DLD1 (cell line): ENCODE data around the gene EPM2AIP1.
"Not testable (repeated sequence)": the region's sequence is repeated elsewhere in the genome, so short reads cannot be mapped to it uniquely, and the experiment has no call there.

Experiments used
- in situ Hi-C: cut with HindIII; loops from 2 replicates; pipeline ENCODE4 v1.10.0; 2017; ENCODE audit warnings: low sequenced_read_pairs

EPM2AIP1 gene

DNA sequence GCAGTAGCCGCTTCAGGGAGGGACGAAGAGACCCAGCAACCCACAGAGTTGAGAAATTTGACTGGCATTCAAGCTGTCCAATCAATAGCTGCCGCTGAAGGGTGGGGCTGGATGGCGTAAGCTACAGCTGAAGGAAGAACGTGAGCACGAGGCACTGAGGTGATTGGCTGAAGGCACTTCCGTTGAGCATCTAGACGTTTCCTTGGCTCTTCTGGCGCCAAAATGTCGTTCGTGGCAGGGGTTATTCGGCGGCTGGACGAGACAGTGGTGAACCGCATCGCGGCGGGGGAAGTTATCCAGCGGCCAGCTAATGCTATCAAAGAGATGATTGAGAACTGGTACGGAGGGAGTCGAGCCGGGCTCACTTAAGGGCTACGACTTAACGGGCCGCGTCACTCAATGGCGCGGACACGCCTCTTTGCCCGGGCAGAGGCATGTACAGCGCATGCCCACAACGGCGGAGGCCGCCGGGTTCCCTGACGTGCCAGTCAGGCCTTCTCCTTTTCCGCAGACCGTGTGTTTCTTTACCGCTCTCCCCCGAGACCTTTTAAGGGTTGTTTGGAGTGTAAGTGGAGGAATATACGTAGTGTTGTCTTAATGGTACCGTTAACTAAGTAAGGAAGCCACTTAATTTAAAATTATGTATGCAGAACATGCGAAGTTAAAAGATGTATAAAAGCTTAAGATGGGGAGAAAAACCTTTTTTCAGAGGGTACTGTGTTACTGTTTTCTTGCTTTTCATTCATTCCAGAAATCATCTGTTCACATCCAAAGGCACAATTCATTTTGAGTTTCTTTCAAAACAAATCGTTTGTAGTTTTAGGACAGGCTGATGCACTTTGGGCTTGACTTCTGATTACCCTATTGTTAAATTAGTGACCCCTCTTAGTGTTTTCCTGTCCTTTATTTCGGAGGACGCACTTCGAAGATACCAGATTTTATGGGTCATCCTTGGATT lies 674 bp upstream of the EPM2AIP1 start, which contains the start of gene MLH1:
Gene MLH1 (plus strand): TSS at position 193 of the 958 bp plus-strand sequence. CDS start 30 bp downstream, at position 223.
- in situ Hi-C loops = no loop called here

DNA sequence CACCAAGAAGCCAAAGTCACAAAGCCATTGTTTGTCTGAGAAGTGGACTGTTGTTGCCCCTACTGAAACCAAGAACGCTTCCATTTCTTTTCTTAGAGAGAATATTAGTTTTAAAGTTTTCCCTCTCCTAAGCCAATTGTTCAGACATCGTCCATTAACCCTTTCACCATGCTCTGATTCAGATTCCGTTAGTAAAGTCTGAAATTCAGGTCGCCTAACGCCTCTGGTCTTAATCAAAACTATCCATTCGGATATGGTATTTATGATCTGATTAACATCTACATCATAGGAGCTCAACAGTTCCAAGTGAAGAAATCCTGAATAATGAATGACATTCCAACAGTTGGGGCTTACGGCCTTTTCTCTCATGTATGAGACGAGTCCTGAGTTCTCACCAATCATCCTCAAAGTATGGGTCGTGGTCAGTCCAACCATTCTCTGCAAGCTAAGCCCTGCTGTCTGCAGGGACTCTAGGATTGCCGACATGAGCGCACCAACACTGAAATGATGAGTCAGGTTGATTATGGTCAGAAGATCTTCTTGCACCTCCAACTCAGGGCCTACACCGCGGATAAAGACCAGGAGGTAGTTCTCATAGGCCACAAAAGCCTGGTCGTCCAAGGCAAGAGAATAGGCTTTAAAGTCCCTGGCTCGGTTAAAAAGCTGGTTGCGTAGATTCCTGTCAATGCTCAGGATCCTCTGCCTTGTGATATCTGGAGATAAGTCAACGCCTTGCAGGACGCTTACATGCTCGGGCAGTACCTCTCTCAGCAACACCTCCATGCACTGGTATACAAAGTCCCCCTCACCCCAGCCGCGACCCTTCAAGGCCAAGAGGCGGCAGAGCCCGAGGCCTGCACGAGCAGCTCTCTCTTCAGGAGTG lies 767 bp downstream of the EPM2AIP1 start:
- in situ Hi-C loops = no loop called here

DNA sequence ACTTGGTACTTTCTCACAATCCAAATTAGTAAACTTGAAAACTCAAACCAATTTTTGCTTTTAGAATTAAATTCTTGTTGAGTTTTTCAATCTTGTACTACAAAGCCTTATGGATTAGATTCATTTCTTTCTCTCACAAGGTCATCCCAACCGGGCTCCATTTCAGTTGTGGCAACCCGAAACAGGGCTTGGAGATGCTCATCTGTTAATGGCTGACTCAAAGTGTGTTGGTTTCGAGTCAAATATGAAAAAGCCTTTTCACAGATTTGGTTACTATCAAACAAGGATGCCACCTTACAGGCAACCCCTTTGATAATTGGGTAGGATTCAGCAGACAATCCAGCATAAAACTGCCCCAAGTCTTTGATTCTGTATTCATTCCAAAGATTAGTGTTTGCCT lies 1.8 kb downstream of the EPM2AIP1 start:
- in situ Hi-C loops = no loop called here

DNA sequence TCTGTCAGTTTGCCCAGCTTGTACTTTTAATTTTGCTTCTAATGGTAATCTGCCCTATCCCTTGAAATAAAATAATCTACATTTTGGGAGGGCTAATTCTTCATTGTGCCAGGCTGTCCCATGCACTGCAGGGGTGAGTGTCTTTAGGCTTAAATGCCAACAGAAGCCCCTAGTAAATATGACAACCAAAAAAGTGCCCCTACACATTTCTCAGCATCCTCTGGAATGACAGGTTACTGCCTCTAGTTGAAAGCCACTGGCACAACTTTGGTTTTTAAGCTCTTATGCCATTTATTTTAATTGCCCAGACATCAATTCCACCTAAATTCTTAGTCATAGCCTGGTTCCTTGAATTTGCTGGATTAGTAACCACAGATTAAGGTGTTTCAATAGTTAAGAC lies 3.4 kb downstream of the EPM2AIP1 start:
- in situ Hi-C loops = no loop called here

DNA sequence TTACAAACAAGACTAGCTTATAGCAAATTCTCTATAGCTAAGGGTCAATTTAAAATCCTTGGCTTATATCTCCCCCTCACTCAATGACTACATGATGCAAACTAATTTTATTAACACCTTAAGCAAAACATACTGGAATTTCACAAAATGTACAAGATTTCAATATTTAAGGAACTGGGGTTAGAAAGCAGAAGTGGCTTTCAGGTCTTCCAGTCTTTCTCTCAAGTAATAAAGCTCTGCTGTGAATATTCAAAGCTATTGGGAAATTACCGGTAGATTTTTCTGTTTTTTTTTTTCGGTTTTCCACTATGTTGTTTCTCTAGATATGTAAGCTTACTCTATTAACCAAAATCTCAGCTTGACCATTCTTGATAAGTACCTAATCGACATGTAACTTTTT lies 3.9 kb downstream of the EPM2AIP1 start:
- in situ Hi-C loops = no loop called here

DNA sequence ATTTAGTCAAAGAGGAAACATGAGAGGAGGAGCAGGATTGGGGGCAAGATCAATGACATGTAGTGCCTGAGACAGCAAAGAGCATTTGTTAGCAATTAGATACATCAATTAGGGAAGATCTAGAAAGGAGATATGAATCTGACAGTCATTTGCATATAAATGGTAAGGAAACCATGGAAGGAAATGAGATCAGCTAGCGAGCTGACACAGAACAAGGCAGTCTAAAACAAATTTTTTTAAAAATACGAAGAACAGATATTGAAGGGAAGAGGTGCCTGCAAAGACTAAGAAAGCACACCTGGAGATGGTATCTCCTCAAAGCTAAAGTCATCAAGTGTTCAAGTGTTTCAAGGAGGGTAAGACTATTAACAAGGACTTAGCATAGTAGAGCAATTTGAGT lies 4.6 kb downstream of the EPM2AIP1 start:
- in situ Hi-C loops = no loop called here

DNA sequence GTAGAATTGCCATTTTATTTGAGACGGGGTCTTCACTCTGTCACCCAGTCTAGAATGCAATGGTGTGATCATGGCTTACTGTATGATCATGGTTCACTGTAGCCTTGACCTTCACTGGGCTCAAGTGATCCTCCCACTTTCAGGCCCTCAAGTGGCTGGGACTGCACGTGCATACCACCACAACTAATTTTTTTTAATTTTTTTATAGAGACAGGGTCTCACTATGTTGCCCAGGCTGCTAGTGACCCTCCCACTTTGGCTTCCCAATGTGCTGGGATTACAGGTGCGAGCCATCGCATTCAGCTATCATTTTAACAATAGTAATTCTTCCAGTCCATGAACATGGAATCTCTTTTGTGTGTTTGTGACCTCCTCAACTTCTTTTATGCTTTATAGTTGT lies 11.9 kb downstream of the EPM2AIP1 start:
- in situ Hi-C loops = no loop called here

DNA sequence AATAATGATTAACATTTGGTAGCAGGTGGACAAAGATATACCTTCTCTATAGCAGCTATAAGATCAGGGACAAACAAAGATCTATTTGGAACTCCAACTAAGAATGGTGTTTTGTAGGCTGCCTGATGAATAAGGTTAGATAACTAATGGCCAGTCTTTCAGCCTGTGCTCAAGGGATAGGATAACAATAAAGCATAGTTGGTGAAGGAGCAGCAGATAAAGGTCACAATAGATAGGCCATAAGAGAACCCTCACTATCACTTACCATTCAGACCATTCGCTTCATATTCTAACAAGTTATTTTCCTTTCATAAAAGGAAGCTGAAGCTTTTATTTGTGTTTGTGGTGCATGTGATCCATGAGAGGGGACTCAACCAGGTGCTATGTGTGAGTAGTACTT lies 19.8 kb downstream of the EPM2AIP1 start:
- in situ Hi-C loops = no loop called here

DNA sequence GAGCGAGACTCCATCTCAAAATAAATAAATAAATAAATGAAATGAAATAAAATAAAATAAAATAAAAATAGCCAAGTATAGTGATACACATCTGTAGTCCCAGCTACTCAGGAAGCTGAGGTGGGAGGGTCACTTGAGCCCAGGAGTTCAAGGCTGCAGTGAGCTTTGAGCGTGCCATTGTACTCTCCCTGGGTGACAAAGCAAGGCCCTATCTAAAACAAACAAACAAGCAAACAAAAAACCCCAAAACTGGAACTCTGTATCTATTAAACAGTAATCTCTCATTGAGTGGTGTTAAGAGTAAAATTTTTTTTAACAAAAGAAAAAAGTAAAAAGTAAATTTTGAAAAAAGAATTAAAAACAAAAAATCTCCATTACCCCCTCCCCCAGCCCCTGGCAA lies 20.8 kb downstream of the EPM2AIP1 start:
- in situ Hi-C loops = no loop called here

DNA sequence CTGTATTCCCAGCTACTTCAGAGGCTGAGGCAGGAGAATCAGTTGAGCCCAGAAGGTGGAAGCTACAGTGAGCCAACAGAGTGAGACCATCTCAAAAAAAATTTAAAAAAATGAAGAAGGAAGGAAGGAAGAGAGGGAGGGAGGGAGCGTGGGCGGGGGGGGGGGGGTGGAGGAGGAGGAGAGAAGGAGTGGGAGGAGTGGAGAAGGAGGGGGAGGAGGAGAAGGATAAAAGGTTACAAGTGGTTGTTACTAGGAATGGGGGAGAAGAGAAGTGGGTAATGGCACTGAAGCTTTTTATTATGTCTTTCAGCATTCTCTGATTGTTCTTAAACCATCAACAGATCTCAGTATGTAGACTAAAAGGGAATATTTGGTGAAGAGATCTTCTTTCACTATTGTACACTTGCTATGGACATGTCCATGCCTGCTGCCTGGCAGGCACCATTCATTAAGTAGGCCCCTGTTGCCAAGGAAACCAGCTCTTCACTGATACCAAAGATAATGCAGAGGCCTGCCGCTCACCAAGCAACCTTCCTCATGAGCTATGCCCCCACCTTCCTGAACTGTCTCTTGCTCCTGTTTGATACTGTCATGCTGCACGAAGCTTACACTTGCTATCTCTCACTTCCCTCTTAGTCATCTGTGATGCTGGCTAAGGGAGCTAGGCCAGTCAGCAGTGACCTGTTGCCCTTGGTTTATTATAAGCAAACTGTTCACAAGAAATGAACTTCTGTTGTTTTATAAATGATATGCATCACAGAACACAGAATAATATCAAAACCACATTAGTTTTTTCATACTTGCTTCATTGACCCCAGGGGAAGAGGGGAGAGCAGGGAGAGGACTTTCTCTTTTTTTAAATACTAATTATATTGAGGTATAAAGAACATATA lies 23.1 kb downstream of the EPM2AIP1 start:
- in situ Hi-C loops = no loop called here

DNA sequence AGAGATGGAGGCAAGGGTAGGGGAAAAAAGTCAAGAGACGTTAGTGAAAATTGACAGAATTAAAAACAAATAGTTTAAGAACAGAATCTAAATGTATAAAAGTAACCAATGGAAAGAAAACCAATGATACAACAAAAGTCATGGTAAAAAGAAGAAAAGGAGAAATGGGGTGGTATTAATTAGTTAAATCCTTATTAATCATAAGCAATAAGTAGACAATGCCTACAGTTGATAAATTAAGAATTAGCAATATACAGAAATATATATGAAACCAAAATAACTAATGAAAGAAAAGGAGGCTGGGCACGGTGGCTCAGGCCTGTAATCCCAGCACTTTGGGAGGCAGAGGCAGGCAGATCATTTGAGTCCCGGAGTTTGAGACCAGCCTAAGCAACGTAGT lies 23.8 kb downstream of the EPM2AIP1 start:
- in situ Hi-C loops = no loop called here

DNA sequence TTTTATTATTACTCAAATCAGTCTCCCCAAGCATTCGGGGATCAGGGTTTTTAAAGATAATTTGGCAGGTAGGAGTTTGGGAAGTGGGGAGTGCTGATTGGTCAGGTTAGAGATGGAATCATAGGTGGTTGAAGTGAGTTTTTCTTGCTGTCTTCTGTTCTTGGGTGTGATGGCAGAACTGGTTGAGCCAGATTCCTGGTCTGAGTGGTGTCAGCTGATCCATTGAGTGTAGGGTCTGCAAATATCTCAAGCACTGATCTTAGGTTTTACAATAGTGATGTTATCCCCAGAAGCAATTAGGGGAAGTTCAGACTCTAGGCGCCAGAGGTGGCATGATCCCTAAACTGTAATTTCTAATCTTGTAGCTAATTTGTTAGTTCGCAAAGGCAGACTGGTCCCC lies 27.5 kb downstream of the EPM2AIP1 start:
- in situ Hi-C loops = no loop called here

DNA sequence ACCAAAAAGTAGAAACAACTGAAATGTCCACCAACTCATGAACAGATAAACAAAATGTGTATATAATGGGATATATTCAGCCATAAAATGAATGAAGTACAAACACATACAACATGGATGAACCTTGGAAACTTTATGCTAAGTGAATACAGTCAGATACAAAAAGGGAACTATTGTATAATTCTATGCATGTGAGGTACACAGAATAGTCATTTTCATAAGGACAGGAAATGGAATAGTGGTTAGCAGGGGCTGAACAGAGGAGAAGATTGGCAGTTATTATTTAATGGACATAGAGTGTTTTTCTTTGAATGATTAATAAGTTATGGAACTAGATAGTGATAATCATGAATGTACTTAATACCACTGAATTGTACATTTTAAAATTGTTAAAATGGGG lies 28.1 kb downstream of the EPM2AIP1 start:
- in situ Hi-C loops = no loop called here

DNA sequence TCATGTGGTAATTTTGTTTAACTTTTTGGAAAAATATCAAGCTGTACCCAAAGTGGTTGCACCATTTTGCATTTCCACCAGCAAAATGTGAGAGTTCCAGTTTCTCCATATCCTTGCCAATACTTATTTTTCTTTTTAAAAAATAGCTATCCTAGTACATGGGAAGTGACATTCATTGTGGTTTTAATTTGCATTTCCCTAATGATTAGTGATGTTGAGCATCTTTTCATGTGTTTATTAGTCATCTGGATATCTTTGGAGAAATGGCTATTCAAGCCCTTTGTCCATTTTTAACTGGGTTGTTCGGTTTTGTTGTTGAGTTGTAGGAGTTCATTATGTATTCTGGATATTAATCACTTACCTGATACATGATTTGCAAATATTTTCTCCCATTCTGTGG lies 28.6 kb downstream of the EPM2AIP1 start:
- in situ Hi-C loops = no loop called here

DNA sequence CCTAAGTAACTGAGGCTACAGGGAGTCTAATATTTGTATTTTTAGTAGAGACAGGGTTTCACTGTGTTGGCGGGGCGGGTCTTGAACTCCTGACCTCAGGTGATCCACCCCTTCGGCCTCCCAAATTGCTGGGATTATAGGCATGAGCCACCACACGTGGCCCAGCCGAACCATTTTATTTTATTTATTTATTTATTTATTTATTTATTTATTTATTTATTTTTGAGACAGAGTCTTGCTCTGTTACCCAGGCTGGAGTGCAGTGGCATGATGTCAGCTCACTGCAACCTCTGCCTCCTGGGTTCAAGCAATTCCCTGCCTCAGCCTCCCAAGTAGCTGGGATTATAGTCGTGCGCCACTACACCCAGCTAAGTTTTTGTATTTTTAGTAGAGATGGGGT lies 29.9 kb downstream of the EPM2AIP1 start:
- in situ Hi-C loops = not testable (repeated sequence)

DNA sequence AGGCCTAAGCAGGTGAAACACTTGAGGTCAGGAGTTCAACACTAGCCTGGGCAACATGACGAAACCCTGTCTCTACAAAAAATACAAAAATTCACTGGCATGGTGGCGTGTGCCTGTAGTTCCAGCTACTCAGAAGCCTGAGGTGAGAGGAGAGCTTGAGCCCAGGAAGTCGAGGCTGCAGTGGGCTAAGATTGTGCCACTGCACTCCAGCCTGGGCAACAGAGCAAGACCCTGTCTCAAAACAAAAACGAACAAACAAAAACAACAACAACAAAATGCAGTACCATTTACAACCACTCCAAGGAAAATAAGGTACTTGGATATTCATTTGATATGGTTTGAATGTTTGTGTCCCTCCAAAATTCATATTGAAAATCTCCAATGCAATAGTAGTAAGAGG lies 32.4 kb downstream of the EPM2AIP1 start:
- in situ Hi-C loops = no loop called here

DNA sequence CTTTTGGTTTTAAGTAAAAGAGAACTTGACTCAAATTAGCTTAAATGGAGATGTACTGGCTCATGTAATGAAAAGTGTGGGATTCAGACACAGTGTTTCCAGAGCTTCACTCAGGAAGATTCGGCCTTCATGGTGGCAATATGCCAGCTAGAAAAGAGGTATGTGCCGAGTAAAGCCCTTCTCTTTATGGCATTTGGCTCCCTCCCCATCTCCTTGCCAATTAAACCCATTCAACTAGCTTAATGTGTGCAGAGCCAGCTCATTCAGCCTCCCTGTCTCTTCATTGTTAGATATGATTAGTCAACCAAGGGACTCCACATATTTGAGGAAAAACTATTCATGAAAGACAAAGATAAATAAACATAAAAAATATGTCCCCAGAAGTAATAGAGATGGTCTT lies 33.1 kb downstream of the EPM2AIP1 start:
- in situ Hi-C loops = no loop called here

DNA sequence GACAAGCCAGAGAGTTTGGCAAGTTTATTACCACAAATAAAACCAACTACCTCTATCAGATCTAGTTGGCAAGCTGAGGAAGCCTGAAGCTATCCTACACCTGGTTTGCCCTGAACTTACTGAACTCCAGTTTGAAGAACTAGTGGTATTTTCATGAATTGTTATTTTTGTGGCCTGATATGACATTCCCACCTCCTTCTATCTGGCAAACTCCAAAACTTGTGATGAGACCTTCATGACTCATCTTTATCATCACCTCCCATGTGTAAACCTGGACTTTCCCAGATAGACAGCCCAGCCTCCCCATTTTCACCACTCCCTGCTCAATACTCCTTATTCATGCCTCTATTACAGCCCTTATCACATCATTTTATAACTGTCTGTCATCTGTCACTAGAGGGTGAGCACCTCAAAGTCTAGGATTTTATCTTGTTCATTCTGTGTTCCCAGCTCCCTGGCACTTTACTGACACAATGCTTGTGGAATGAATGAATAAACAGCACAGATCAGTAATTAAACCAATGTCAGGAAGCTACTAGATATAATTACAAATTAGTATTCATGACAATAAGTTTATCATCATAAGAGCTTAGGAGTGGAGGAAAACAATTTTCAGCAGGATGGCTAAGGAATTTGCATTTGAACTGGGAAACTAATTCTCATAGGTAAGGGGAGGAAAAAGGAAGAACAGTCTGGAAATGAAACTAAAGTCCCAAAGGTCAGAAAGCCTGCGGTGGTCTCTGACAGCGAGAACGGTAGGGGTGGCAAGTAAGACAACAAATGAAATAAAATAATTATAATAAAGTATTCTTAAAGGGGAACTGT lies 34.9 kb downstream of the EPM2AIP1 start:
- in situ Hi-C loops = no loop called here

DNA sequence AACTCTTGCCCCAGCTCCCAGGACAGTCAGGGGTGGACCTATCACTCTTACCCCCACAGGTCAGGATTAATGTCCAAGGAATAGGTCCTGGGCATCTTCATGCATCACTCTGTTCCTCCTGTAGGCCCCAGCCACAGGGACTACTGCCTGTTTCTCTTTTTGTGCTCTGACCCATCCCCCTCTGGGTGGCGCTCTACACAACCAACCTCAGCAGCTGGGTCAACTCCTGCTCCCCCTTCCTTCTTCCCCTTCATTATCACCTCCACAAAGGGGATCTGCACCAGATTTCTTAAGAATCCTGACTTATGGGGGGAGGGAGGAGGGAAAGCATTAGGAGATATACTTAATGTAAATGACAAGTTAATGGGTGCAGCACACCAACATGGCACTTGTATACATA lies 35.9 kb downstream of the EPM2AIP1 start:
- in situ Hi-C loops = no loop called here

DNA sequence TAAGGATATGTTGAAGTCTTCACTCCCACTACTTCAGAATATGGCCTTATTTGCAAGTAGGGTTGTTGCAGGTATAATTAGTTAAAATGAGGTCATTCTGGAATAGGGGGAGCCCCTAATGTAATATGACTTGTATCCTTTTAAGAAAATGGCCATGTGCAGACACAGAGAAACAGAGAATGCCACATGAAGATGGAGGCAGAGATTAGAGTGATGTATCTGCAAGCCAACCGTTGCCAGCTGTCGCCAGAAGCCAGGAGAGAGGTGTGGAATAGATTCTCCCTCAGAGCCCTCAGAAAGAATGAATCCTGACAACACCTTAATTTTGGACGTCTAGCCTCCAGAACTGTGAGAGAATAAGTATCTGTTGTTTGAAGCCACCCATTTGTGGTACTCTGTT lies 36.8 kb downstream of the EPM2AIP1 start:
- in situ Hi-C loops = no loop called here
